DND-41 (cell line): ENCODE data around the gene NME7.

Experiments
- ATAC-seq: fragments of 200-7000 bp; cut with Tn5 transposase; 3 replicates; pipeline ENCODE4 v1.9.1; 2021; ENCODE audit warnings: low read depth; ENCODE audit not compliant: insufficient read depth
- DNase-seq: peaks from one replicate; pipeline ENCODE4 v3.0.0-alpha.2; 2020
- H2AFZ ChIP-seq: 2 replicates; pipeline ENCODE4 v1.6.0; 2012; ENCODE audit warnings: low read depth, low read length
- H3K27ac ChIP-seq: 2 replicates; pipeline ENCODE4 v1.5.1; 2012; ENCODE audit warnings: low read length, inconsistent platforms
- H3K27me3 ChIP-seq: fragments of 200-600 bp; sonication (generic); 2 replicates; pipeline ENCODE4 v1.6.0; 2012; ENCODE audit warnings: low read length, mild to moderate bottlenecking, inconsistent platforms; ENCODE audit not compliant: insufficient read depth, poor library complexity
- H3K36me3 ChIP-seq: 2 replicates; pipeline ENCODE4 v1.5.1; 2012; ENCODE audit warnings: low read length, inconsistent platforms; ENCODE audit not compliant: insufficient read depth
- H3K4me1 ChIP-seq: 2 replicates; pipeline ENCODE4 v1.5.1; 2012; ENCODE audit warnings: mild to moderate bottlenecking, low read length; ENCODE audit not compliant: insufficient read depth
- H3K4me2 ChIP-seq: 2 replicates; pipeline ENCODE4 v1.6.0; 2012; ENCODE audit warnings: mild to moderate bottlenecking, moderate library complexity, low read length, inconsistent platforms; ENCODE audit not compliant: insufficient read depth
- H3K4me3 ChIP-seq, 2 experiments: fragments of 200-600 bp in 1 of 2; shearing (Covaris generic) in 1 of 2; 2 replicates each; pipeline ENCODE4 v1.5.1; 2012 to 2016; ENCODE audit warnings: inconsistent platforms in 2 of 2, low read length in 2 of 2, mild to moderate bottlenecking in 2 of 2, low read depth in 1 of 2, moderate library complexity in 1 of 2
- H3K79me2 ChIP-seq: 2 replicates; pipeline ENCODE4 v1.6.0; 2012; ENCODE audit warnings: low read length, inconsistent platforms; ENCODE audit not compliant: insufficient read depth
- H3K9ac ChIP-seq: 2 replicates; pipeline ENCODE4 v1.6.0; 2012; ENCODE audit warnings: low read depth, mild to moderate bottlenecking, inconsistent platforms, low read length, moderate library complexity
- H3K9me3 ChIP-seq: 2 replicates; pipeline ENCODE4 v1.5.1; 2012; ENCODE audit warnings: low read length, moderate library complexity, mild to moderate bottlenecking, inconsistent platforms; ENCODE audit not compliant: insufficient read depth, severe bottlenecking
- H4K20me1 ChIP-seq: 2 replicates; pipeline ENCODE4 v1.6.0; 2012; ENCODE audit warnings: low read length; ENCODE audit not compliant: insufficient read depth
- CTCF ChIP-seq: IDR thresholded peaks from 2 replicates; pipeline ENCODE4 v1.5.1; 2012; ENCODE audit warnings: borderline replicate concordance, low read length, moderate library complexity, mild to moderate bottlenecking; ENCODE audit not compliant: poor library complexity, severe bottlenecking; ENCODE audit errors: extremely low read depth
- EZH2 ChIP-seq: IDR thresholded peaks from 3 replicates; pipeline ENCODE4 v1.6.1; 2012; ENCODE audit warnings: borderline replicate concordance, low read depth, mild to moderate bottlenecking, moderate library complexity, low read length, inconsistent platforms; ENCODE audit not compliant: severe bottlenecking

The NME7 gene

GRCh38 chr1:169110689-169111447 lies 256.7 kb downstream of the NME7 start:
- Histone ChIP-seq H3K9ac (no peak overlapping the region), H3K79me2 (peaks cover 15% of the 10 kb centered on the region), H3K36me3 (peaks cover 18% of the 10 kb centered on the region), H3K4me3 (no peak overlapping the region), H3K4me2 (no peak overlapping the region), H3K9me3 (no peaks in the 10 kb centered on the region), H4K20me1 (no peaks in the 10 kb centered on the region), H2AFZ (no peak overlapping the region), H3K4me1 (peaks cover 36% of the 10 kb centered on the region), H3K27me3 (peaks cover 7% of the 10 kb centered on the region), H3K27ac (no peak overlapping the region)
- TF ChIP-seq CTCF = no peak
- no peak for TF ChIP-seq EZH2
- DNase-seq (no peak), ATAC-seq (no peak)

DNA sequence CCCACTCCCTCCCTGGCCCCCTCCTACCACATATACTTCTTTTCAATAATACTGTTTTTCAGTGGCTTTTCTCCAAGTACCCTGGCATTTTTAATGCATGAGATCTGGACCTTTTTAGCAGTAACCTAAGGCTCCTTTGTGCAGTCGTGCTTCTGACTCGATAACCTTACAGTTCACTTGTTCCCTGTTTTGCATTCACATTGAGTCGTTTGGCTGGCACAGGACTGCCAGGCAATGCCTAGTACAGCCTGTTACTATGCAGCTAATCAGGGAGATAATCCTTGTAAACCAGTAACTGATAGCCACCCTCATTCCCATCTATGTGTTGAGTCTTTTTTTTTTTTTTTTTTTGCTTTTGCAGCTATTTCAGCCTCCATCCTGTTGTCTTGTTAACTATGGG lies 257.4 kb downstream of the NME7 start:
- peaks cover 43% of the 10 kb centered on the region for H3K4me1 ChIP-seq
- no peak overlapping the region for H3K27ac ChIP-seq
- TF ChIP-seq EZH2 (no peak), CTCF (no peak)
- no peaks in the 10 kb centered on the region for H3K9me3 ChIP-seq
- H2AFZ ChIP-seq = no peak overlapping the region
- no peak overlapping the region for H3K4me3 ChIP-seq
- ATAC-seq (no peak), DNase-seq (no peak)
- H3K27me3 ChIP-seq = peaks cover 13% of the 10 kb centered on the region
- no peaks in the 10 kb centered on the region for H4K20me1 ChIP-seq
- H3K79me2 ChIP-seq = peaks cover 15% of the 10 kb centered on the region
- H3K36me3 ChIP-seq = peaks cover 18% of the 10 kb centered on the region
- peak overlapping the region; percentile 84; the same call in 1 of the 2 replicates for H3K4me2 ChIP-seq
- H3K9ac ChIP-seq = no peak overlapping the region

DNA sequence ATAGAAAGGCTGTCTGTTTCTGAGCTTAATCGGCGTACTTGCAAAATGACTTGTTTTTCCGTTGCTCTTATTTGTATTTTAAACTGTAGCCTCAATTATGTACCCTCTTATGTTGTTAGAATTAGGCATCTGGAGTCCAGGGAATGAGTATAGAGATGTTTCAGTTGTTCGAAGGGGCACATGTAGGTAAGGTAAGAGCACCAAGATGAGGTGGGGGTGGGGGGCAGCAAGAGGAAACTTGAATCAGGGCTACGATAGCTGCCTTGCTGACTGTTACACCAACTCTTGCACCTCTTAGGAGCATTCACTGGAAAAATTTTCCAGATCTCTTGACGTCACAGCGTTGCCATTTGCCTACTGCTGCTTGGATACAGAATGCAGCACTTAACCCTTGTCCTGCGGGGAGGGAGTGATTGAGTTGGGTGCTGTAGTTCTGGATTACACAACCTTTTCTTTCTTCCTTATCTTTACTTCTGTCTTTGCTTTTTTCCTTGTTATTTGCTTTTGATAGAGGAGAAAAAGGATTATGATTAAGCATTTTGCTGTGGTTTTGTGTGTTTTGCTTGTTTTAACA lies 257.9 kb downstream of the NME7 start:
- Histone ChIP-seq H3K79me2 (peaks cover 15% of the 10 kb centered on the region), H3K4me3 (0 out of 4 replicates have a peak overlapping the region, but pooled peaks of 1 of the 2 experiments have one; percentile 14), H3K36me3 (peaks cover 18% of the 10 kb centered on the region), H3K9me3 (no peaks in the 10 kb centered on the region), H4K20me1 (no peaks in the 10 kb centered on the region), H3K27ac (no peak overlapping the region), H3K4me1 (peaks cover 47% of the 10 kb centered on the region), H3K4me2 (peak overlapping the region; percentile 84; the same call in 1 of the 2 replicates), H2AFZ (no peak overlapping the region), H3K9ac (peak overlapping the region; percentile 13; the same call in 1 of the 2 replicates), H3K27me3 (peaks cover 19% of the 10 kb centered on the region)
- DNase-seq = no peak
- no peak for ATAC-seq
- TF ChIP-seq CTCF (no peak), EZH2 (no peak)
